ENCODE data around the gene ZNF280C. TPM values are rescaled to one million over a fixed set of nuclear protein-coding genes. Genes with fewer than 3 reads are reported as not detected.

ZNF280C gene
- total RNA-seq, 1 experiment from 2014 or later: 15.0 TPM

- H3K27ac Mint-ChIP-seq: peak within 1 kb of the TSS; percentile 97
- H3K4me3 Mint-ChIP-seq: peak within 1 kb of the TSS; percentile 94
- H3K9me3 Mint-ChIP-seq: no peaks in the 10 kb centered on the region
- TF ChIP-seq ZNF317 (CRISPR knock-in tag; IDR thresholded peaks at IDR 0.05; ENCODE audit: borderline replicate concordance, low read depth) (no peak), FOXK1 (CRISPR knock-in tag; IDR thresholded peaks at IDR 0.05) (peak; percentile 40; the same call in 1 of the 2 replicates), NFYB (CRISPR knock-in tag; conservative IDR thresholded peaks at IDR 0.05; ENCODE audit: low read depth) (peak; percentile 44; the same call in 1 of the 2 replicates), SP1 (CRISPR knock-in tag; conservative IDR thresholded peaks at IDR 0.05) (0 out of 2 replicates have a peak, but pooled peaks have one; percentile 33), GTF2I (CRISPR knock-in tag; conservative IDR thresholded peaks at IDR 0.05) (0 out of 2 replicates have a peak, but pooled peaks have one; percentile 60), PREB (CRISPR knock-in tag; IDR thresholded peaks at IDR 0.05; ENCODE audit: borderline replicate concordance) (no peak), E2F1 (CRISPR knock-in tag; IDR thresholded peaks at IDR 0.05) (no peak)
- TF ChIP-seq, protein P1, sequence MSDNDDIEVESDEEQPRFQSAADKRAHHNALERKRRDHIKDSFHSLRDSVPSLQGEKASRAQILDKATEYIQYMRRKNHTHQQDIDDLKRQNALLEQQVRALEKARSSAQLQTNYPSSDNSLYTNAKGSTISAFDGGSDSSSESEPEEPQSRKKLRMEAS (CRISPR knock-in tag; IDR thresholded peaks at IDR 0.05): peak; percentile 64; the same call in 1 of the 2 replicates
- TF ChIP-seq, protein P2, sequence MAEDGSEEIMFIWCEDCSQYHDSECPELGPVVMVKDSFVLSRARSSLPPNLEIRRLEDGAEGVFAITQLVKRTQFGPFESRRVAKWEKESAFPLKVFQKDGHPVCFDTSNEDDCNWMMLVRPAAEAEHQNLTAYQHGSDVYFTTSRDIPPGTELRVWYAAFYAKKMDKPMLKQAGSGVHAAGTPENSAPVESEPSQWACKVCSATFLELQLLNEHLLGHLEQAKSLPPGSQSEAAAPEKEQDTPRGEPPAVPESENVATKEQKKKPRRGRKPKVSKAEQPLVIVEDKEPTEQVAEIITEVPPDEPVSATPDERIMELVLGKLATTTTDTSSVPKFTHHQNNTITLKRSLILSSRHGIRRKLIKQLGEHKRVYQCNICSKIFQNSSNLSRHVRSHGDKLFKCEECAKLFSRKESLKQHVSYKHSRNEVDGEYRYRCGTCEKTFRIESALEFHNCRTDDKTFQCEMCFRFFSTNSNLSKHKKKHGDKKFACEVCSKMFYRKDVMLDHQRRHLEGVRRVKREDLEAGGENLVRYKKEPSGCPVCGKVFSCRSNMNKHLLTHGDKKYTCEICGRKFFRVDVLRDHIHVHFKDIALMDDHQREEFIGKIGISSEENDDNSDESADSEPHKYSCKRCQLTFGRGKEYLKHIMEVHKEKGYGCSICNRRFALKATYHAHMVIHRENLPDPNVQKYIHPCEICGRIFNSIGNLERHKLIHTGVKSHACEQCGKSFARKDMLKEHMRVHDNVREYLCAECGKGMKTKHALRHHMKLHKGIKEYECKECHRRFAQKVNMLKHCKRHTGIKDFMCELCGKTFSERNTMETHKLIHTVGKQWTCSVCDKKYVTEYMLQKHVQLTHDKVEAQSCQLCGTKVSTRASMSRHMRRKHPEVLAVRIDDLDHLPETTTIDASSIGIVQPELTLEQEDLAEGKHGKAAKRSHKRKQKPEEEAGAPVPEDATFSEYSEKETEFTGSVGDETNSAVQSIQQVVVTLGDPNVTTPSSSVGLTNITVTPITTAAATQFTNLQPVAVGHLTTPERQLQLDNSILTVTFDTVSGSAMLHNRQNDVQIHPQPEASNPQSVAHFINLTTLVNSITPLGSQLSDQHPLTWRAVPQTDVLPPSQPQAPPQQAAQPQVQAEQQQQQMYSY (CRISPR knock-in tag; IDR thresholded peaks at IDR 0.05): peak; percentile 98
- TF ChIP-seq, protein P3, sequence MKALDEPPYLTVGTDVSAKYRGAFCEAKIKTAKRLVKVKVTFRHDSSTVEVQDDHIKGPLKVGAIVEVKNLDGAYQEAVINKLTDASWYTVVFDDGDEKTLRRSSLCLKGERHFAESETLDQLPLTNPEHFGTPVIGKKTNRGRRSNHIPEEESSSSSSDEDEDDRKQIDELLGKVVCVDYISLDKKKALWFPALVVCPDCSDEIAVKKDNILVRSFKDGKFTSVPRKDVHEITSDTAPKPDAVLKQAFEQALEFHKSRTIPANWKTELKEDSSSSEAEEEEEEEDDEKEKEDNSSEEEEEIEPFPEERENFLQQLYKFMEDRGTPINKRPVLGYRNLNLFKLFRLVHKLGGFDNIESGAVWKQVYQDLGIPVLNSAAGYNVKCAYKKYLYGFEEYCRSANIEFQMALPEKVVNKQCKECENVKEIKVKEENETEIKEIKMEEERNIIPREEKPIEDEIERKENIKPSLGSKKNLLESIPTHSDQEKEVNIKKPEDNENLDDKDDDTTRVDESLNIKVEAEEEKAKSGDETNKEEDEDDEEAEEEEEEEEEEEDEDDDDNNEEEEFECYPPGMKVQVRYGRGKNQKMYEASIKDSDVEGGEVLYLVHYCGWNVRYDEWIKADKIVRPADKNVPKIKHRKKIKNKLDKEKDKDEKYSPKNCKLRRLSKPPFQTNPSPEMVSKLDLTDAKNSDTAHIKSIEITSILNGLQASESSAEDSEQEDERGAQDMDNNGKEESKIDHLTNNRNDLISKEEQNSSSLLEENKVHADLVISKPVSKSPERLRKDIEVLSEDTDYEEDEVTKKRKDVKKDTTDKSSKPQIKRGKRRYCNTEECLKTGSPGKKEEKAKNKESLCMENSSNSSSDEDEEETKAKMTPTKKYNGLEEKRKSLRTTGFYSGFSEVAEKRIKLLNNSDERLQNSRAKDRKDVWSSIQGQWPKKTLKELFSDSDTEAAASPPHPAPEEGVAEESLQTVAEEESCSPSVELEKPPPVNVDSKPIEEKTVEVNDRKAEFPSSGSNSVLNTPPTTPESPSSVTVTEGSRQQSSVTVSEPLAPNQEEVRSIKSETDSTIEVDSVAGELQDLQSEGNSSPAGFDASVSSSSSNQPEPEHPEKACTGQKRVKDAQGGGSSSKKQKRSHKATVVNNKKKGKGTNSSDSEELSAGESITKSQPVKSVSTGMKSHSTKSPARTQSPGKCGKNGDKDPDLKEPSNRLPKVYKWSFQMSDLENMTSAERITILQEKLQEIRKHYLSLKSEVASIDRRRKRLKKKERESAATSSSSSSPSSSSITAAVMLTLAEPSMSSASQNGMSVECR (CRISPR knock-in tag; IDR thresholded peaks at IDR 0.05; ENCODE audit: borderline replicate concordance): 0 out of 2 replicates have a peak, but pooled peaks have one; percentile 7
- POLR2A ChIA-PET: interaction anchor here (0.6 to 1.1 kb wide), 3 partner anchors 14 to 45 kb away, joined by 3 to 6 read pairs (median 4); no protein-coding TSS in a partner anchor
- no peaks in the 10 kb centered on the region for H3K27me3 Mint-ChIP-seq (ENCODE audit: low read depth)
- peak; percentile 90 for DNase-seq (ENCODE audit: low spot score)
- H3K36me3 Mint-ChIP-seq: no peaks in the 10 kb centered on the region
- peak; percentile 93 for ATAC-seq
- CTCF ChIA-PET: interaction anchor here (0.8 kb wide), 1 partner anchor 45 kb away, joined by 5 read pairs; no protein-coding TSS in a partner anchor
- peaks cover 16% of the 10 kb centered on the region for H3K4me1 Mint-ChIP-seq
Measured at GRCh38 chrX:130165703-130166502, 102.8 kb downstream of the ZNF280C start, which contains the start of gene AIFM1. TSS of gene AIFM1 (minus strand) at chrX:130165841. CDS start at chrX:130165656, 185 bp downstream.

DNA sequence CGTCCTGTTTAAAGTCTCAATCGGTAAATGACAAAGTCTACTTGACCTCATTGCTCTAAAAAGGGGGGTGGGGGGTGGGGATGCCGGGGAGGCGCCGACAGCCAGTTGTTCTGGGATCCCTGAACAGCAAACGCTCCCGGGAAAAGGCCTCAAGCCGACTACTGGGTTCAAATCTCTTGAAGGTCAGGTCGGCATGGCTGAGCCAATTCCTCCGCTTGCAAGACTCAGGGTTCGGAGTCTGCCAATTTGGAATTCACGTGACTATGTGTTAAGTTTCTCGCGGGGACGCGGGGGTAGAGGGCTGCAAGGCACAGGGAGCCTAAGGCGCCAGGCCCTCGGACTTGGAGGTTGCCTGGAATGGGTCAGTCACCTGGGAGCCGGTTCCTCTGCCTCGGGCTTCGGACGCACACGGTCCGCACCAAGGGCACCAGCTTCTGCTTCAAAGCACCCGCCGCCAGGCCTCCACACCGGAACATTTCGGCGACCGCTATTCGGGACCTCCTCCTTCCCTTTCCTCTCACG, 103.5 kb downstream of the ZNF280C start:
- Mint-ChIP-seq H3K27me3 (ENCODE audit: low read depth) (no peaks in the 10 kb centered on the region), H3K9me3 (no peaks in the 10 kb centered on the region), H3K4me3 (peak overlapping the region; percentile 94), H3K27ac (peak overlapping the region; percentile 97), H3K4me1 (peaks cover 12% of the 10 kb centered on the region), H3K36me3 (no peaks in the 10 kb centered on the region)
- no peak for TF ChIP-seq ETV6 (CRISPR knock-in tag; IDR thresholded peaks at IDR 0.05)
- TF ChIP-seq, protein P3 (CRISPR knock-in tag; IDR thresholded peaks at IDR 0.05; ENCODE audit: borderline replicate concordance): peak; percentile 19; the same call in 1 of the 2 replicates
- CTCF ChIA-PET: interaction anchor here (0.8 kb wide), 1 partner anchor 44 kb away, joined by 5 read pairs; no protein-coding TSS in a partner anchor
- ATAC-seq (peak; percentile 63), DNase-seq (ENCODE audit: low spot score) (no peak)
- POLR2A ChIA-PET: interaction anchor here (0.6 to 1.1 kb wide), 4 partner anchors 15 to 63 kb away, joined by 3 to 8 read pairs (median 5); no protein-coding TSS in a partner anchor

Measured in WTC11 (cell line).